A549 treated with AZD9567 at 1 μM for 4 hours (cell line): Measurements from ENCODE around the gene NOS3. TPM values are rescaled to one million over a fixed set of nuclear protein-coding genes. Genes with fewer than 3 reads are reported as not detected.

Experiments used
- total RNA-seq: library from RNA; stranded (reverse); fragments of 200-300 nt; extraction: Qiagen RNA extraction; gene quantifications from 5 replicates; pipeline ENCODE4 v1.2.3, GENCODE V29; 2022; ENCODE audit not compliant: insufficient read depth

Gene NOS3
- 0.15 to 0.42 TPM (median 0.24 TPM) in 4 of 5 replicates, not detected in the other for total RNA-seq

GRCh38 chr7:150990416-150991186 is at the start of gene NOS3:
Gene NOS3 (plus strand): TSS chr7:150991017. CDS start chr7:150993804, 2,787 bp downstream.

DNA sequence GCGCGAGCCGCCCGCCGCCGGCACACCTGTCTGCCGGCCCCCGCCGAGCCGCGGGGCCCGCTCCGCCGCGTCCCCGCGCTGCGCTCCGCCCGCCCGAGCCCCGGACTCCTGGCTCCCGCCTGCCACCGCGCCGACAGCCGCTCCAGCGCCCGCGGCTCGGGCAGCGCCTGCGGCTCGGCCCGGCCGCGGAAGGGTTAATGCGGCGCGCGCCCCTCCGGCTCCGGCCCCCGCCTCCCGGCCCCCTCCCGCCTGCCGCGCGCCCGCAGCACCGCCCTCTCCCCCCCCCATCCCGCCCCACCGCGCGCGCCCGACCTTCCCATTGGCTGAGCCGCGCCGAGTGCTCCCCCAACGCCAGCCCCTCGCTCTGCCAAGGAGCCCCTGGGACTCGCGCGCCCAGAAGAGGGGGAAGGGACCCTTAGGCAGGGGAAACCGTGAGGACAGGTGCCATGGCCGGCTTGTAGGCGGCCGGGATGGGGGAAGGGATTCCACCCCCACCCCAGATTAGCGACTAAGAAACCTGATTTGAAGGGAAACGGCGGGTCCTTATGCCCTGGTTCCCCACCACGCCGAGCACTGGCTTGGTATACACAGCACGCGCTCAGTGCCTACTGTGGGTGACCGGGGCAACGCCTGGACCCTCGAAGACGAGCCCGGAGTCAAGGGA is 12.6 kb upstream of the NOS3 start, which contains the start of gene KCNH2:
Gene KCNH2, minus strand, starts transcription at position 196 of the 664 bp plus-strand sequence. CDS start 408 bp downstream, outside the sequence.

GRCh38 chr7:151024435-151025056 is 33.7 kb downstream of the NOS3 start, which contains the start of gene ATG9B:
Gene ATG9B (minus strand): TSS chr7:151024494. CDS start chr7:151024423, 71 bp downstream.

GRCh38 chr7:151028131-151028947 is 37.5 kb downstream of the NOS3 start, which contains the start of gene ABCB8:
Gene ABCB8 (plus strand): TSS chr7:151028450. CDS start chr7:151028516, 66 bp downstream.

GRCh38 chr7:151047976-151048815 is 57.4 kb downstream of the NOS3 start, which contains the start of gene ASIC3:
Gene ASIC3 (plus strand): TSS chr7:151048531. CDS start chr7:151048886, 355 bp downstream.

GRCh38 chr7:151057506-151057988 is 66.7 kb downstream of the NOS3 start, which contains the start of gene CDK5:
Gene CDK5 (minus strand): TSS chr7:151057897. CDS start chr7:151057848, 49 bp downstream.

DNA sequence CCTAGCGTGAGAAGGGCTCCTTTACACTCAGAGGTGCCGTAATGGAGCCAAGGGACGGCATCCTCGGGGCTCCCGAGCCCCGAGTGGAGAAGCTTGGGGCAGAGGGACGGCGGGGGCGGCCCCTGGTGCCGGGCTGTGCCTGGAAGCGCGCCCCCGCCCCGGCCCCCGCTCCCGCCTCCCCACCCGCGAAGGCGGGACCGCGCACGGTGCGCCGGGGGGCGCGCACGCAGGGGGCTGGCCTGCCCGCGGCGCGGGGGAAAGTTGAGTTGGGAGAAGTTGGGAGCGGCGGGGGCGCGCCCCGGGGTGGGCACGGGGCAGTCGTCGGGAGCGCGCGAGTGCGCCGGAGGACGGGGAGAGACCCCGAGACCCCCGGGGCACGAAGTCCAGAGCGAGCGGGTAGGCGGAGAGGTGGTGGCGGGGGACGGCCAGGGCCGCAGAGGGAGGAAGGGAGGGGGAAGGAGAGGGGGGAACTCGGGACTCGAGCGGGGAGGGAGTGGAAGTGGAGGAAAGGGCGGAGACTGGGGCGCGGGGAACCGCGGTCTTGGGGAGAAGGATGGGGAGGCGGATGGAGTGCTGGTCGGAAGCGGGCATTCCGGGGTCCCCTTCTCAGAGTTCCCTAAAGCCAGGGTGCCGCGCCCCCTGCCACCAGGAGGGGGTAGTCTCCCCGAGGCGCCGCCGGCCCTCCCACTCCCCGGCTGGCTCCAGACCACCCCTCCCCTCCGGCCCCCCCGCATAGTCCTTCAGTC is 68.7 kb downstream of the NOS3 start, which contains the start of gene SLC4A2:
Gene SLC4A2, plus strand, starts transcription at position 223 of the 746 bp plus-strand sequence. CDS start 2,399 bp downstream, outside the sequence.

Other genes starting within 250 kb of the NOS3 start
- gene TMEM176B, start 190.7 kb upstream of the NOS3 start, total RNA-seq: 0.14 to 0.24 TPM in 2 of 5 replicates, not detected in the others
- 0.19 TPM in 1 of 5 replicates, not detected in the others for gene TMEM176A, start 190.2 kb upstream of the NOS3 start, total RNA-seq
- gene AOC1, start 138.5 kb upstream of the NOS3 start, total RNA-seq: 0.03 to 0.07 TPM in 2 of 5 replicates, not detected in the others
- 0.74 to 1.6 TPM (median 1.5 TPM) in 5 replicates for gene KCNH2, start 12.7 kb upstream of the NOS3 start, total RNA-seq
- gene ATG9B, start 33.5 kb downstream of the NOS3 start, total RNA-seq: 0.54 to 0.91 TPM (median 0.71 TPM) in 4 of 5 replicates, not detected in the other
- gene ABCB8, start 37.4 kb downstream of the NOS3 start, total RNA-seq: 40.4 to 52.5 TPM (median 50.5 TPM) in 5 replicates
- gene ASIC3, start 57.5 kb downstream of the NOS3 start, total RNA-seq: 7.7 to 12.8 TPM (median 10.8 TPM) in 5 replicates
- gene CDK5, start 66.9 kb downstream of the NOS3 start, total RNA-seq: 29.7 to 38.6 TPM (median 30.6 TPM) in 5 replicates
- 149 to 274 TPM (median 247 TPM) in 5 replicates for gene SLC4A2, start 68.6 kb downstream of the NOS3 start, total RNA-seq
- gene FASTK, start 89.8 kb downstream of the NOS3 start, total RNA-seq: 50.3 to 91.6 TPM (median 84.4 TPM) in 5 replicates
- gene TMUB1, start 92.5 kb downstream of the NOS3 start, total RNA-seq: 29.4 to 54.1 TPM (median 48.7 TPM) in 5 replicates
- 41.3 to 67.4 TPM (median 64.9 TPM) in 5 replicates for gene AGAP3, start 95.5 kb downstream of the NOS3 start, total RNA-seq
- gene GBX1, start 176.7 kb downstream of the NOS3 start, total RNA-seq: 0.07 to 0.13 TPM (median 0.09 TPM) in 3 of 5 replicates, not detected in the others
- not detected in 5 replicates for gene ASB10, start 196.2 kb downstream of the NOS3 start, total RNA-seq
- not detected in 5 replicates for gene H2BK1, start 219.5 kb downstream of the NOS3 start, total RNA-seq
- 53.3 to 66.9 TPM (median 60.8 TPM) in 5 replicates for gene ABCF2, start 236.2 kb downstream of the NOS3 start, total RNA-seq
- 35.0 to 48.9 TPM (median 44.8 TPM) in 5 replicates for gene CHPF2, start 241.5 kb downstream of the NOS3 start, total RNA-seq